D721Med (cell line): Measurements from ENCODE around the gene FARS2.

Source experiments
- DNase-seq: peaks from one replicate; pipeline ENCODE4 v3.0.0; 2011; ENCODE audit warnings: low spot score; ENCODE audit not compliant: insufficient read length
- FAIRE-seq: peaks from 2 replicates; lab custom pipeline; 2011; peaks lifted over from hg19 to GRCh38; lab: Jason Lieb, UNC
- CTCF ChIP-seq: IDR thresholded peaks from 2 replicates; pipeline ENCODE4 v1.5.1; 2012; ENCODE audit warnings: mild to moderate bottlenecking, control low read depth; ENCODE audit not compliant: insufficient read depth; ENCODE audit errors: missing control alignments

FARS2 gene

GRCh38 chr6:5512422-5512821, 251.1 kb downstream of the FARS2 start:
- TF ChIP-seq CTCF: no peak
- DNase-seq: no peak
- no peak for FAIRE-seq

GRCh38 chr6:5513408-5513807, 252.1 kb downstream of the FARS2 start:
- DNase-seq: no peak
- TF ChIP-seq CTCF: no peak
- FAIRE-seq: no peak

- no peak for TF ChIP-seq CTCF
- FAIRE-seq: no peak
- DNase-seq: no peak
These were observed 253.0 kb downstream of the FARS2 start for GRCh38 chr6:5514353-5514752.

GRCh38 chr6:5515200-5515599, 253.9 kb downstream of the FARS2 start:
- no peak for TF ChIP-seq CTCF
- no peak for FAIRE-seq
- no peak for DNase-seq

- FAIRE-seq (no peak), DNase-seq (no peak)
- TF ChIP-seq CTCF: no peak
These were observed 254.7 kb downstream of the FARS2 start for GRCh38 chr6:5516036-5516435.

GRCh38 chr6:5517796-5518195, 256.5 kb downstream of the FARS2 start:
- no peak for FAIRE-seq
- TF ChIP-seq CTCF: no peak

GRCh38 chr6:5518936-5519491, 257.7 kb downstream of the FARS2 start:
- DNase-seq: no peak
- no peak for FAIRE-seq
- TF ChIP-seq CTCF: no peak

More at GRCh38 chr6:5517796-5518195, 256.5 kb downstream of the FARS2 start:
- no peak for DNase-seq
